ENCODE data around the gene SERPIND1. TPM values are rescaled to one million over a fixed set of nuclear protein-coding genes. Genes with fewer than 3 reads are reported as not detected.
A peak's percentile ranks its signal among the peaks of the same experiment; 100 is the strongest.

Gene SERPIND1
- total RNA-seq, 1 donor from 2014 or later, result not detected

DNA sequence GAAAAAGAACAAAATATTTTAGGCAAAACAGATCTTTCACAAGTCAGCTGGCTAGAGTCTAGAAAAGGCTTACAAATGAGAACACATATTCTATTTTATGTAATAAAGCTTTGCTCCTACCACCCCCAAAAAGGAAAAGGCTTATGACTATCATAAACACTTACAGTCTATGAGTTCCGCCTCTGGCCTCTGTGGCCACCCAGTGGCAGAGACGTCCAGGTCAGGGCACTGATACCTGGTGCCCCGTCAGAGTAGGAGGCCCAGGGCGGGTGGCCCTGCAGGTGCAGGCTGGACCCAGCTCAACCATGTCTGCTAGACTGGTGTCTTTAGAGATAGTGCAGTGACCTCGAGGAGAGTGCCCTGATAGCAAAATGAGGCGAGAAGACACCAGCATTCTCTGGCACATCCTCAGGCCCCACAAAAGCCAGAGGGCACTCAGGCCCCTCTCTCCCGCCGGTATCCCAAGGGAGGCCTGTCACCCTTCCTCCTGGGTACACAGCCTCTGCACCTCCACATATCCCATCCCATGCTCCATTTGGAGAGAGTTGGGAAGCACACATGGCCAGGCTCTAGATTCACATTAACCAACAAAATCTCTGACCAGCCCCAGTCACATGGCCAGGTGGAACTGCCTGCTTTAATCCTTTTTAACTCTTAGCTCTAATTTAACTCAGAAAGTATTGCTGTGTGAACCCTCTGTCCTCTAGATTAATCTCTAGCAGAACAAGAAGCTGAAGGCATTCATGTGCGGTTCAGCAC, 27.3 kb upstream of the SERPIND1 start:
- ATAC-seq (no peak), DNase-seq (no peak)
- intact Hi-C loops (cut with micrococcal nuclease), result no loop called here

DNA sequence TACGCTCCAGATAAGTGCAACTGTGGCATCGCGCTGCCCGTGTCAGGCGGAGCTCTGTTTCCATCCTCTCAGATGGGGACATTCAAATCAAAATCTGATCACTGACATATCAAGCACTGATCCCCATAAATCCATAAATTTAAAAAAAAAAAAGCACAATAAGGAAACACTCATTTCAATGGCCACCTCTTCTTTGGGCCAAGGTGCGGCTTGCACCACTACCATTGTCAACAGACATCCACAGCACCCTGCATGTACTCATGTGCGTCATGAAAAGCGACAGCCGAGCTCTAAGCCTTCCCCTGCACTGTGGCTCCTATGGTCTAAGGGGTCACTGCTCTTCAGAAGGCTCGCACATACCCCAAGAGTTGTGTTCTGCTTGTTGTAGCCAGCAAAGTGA, 26.7 kb upstream of the SERPIND1 start:
- no peak for ATAC-seq
- intact Hi-C loops (cut with micrococcal nuclease), result no loop called here
- no peak for DNase-seq

DNA sequence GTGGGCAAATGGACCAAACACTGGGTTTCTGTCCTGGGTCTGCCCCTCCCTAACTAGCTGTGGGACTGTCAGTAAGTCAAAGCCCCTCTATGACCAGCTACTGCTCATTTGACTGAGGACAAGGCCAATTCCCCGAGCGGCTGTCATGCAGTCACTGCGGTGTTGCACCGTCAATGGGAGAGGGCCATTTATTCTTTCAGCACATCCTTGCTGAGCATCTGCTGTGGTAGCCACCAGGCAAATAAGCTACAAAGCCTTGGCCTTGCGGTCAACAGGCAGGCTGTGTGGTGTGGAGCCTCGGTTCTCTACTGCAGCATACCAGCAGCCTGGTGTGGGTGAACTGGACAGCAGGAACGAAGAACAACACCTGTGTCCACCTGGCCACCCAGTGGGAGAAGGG, 25.8 kb upstream of the SERPIND1 start:
- intact Hi-C loops (cut with micrococcal nuclease), result no loop called here
- ATAC-seq, result no peak
- no peak for DNase-seq

GRCh38 chr22:20748731-20749428, 25.0 kb upstream of the SERPIND1 start:
- no peak for ATAC-seq
- DNase-seq, result no peak
- intact Hi-C loops (cut with micrococcal nuclease), result no loop called here

DNA sequence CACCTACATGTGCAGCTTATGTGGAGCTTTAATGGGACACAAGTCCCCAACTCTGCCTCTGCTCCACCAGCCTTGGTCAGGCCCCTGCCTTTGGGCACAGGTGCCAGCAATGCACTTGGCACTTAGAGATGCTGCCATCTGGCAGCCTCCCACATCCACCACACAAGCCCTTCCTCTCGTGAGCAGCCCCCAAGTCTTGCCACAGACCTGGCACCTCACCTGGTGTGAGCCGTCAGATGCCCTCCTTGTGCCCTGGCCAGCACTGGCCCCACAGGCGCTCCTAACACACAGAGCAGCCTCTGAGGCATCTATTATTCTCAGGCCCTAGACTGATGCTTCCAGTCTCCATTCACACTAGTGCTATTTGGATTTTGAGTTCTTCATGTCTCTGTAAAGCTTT, 24.5 kb upstream of the SERPIND1 start:
- DNase-seq (no peak), ATAC-seq (no peak)
- intact Hi-C loops (cut with micrococcal nuclease), result no loop called here

- ATAC-seq (peak; percentile 89), DNase-seq (peak; percentile 63)
- intact Hi-C loops (cut with micrococcal nuclease), result no loop called here
Observed at GRCh38 chr22:20750461-20751184, 23.3 kb upstream of the SERPIND1 start.

GRCh38 chr22:20751185-20751851, 22.6 kb upstream of the SERPIND1 start:
- ATAC-seq (no peak), DNase-seq (no peak)
- intact Hi-C loops (cut with micrococcal nuclease), result no loop called here

GRCh38 chr22:20752104-20752741, 21.7 kb upstream of the SERPIND1 start:
- intact Hi-C loops (cut with micrococcal nuclease), result no loop called here
- no peak for DNase-seq
- ATAC-seq, result no peak

GRCh38 chr22:20752873-20753272, 21.0 kb upstream of the SERPIND1 start:
- intact Hi-C loops (cut with micrococcal nuclease), result no loop called here
- no peak for DNase-seq
- ATAC-seq, result no peak

GRCh38 chr22:20756846-20757245, 17.1 kb upstream of the SERPIND1 start:
- intact Hi-C loops (cut with micrococcal nuclease), result no loop called here

GRCh38 chr22:20758688-20759087, 15.2 kb upstream of the SERPIND1 start:
- ATAC-seq (no peak), DNase-seq (no peak)
- intact Hi-C loops (cut with micrococcal nuclease), result no loop called here

More at GRCh38 chr22:20756846-20757245, 17.1 kb upstream of the SERPIND1 start:
- ATAC-seq (no peak), DNase-seq (no peak)

- DNase-seq (no peak), ATAC-seq (no peak)
- intact Hi-C loops (cut with micrococcal nuclease), result no loop called here
Observed at GRCh38 chr22:20760084-20760483, 13.8 kb upstream of the SERPIND1 start.

- ATAC-seq, result no peak
Observed at GRCh38 chr22:20761536-20761935, 12.4 kb upstream of the SERPIND1 start.

GRCh38 chr22:20762233-20762796, 11.6 kb upstream of the SERPIND1 start:
- intact Hi-C loops (cut with micrococcal nuclease), result no loop called here
- DNase-seq (no peak), ATAC-seq (no peak)

More at GRCh38 chr22:20761536-20761935, 12.4 kb upstream of the SERPIND1 start:
- intact Hi-C loops (cut with micrococcal nuclease), result no loop called here
- DNase-seq, result no peak

GRCh38 chr22:20763630-20764470, 10.1 kb upstream of the SERPIND1 start:
- ATAC-seq, result no peak
- intact Hi-C loops (cut with micrococcal nuclease), result no loop called here
- DNase-seq, result no peak

DNA sequence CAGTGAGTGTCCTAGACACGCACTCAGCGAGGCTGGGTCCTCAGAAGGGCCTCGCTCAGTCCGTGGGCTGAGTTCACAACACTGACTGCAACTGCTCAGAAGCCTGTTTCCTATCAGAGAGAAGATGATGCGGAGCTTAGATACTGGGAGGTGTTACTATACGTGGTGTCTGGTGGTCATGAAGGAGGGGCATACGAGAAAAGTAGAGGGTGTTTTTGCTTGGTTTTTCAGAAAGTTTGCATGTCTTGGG, 9.5 kb upstream of the SERPIND1 start:
- ATAC-seq (no peak), DNase-seq (no peak)
- intact Hi-C loops (cut with micrococcal nuclease), result no loop called here

DNA sequence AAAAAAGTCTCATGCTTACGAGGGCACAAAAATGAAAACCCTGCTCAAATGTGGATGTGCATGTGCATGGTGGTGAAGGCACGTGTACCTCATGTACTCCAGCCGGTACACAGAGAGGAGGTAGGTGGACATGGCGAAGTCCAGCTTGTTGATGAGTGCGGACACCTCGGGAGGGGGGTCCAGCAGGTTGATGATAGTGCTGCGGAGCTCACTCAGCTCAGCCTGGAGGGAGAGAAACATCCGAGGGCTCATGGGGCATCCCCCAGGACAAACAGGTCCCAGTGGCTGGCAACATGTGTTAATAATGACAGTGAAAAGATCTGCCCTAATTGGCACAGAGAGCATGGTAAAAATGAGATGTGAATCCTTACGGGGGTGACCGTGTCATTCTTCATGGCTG, 9.2 kb upstream of the SERPIND1 start:
- DNase-seq, result no peak
- intact Hi-C loops (cut with micrococcal nuclease), result no loop called here
- ATAC-seq, result no peak

- ATAC-seq, result no peak
- DNase-seq, result no peak
- intact Hi-C loops (cut with micrococcal nuclease), result no loop called here
Observed at GRCh38 chr22:20765938-20766337, 8.0 kb upstream of the SERPIND1 start.

Measured in left ventricle myocardium superior (tissue), 1 donor.